HL-60/S4 (cell line): ENCODE measurements around the gene RBM24.

Experiments used
- in situ Hi-C: fragments of 300-500 bp; cut with MboI; formaldehyde crosslinking; loops from 2 replicates; pipeline ENCODE4 v1.14.3; 2022; ENCODE audit warnings: low sequenced_read_pairs

The RBM24 gene

DNA sequence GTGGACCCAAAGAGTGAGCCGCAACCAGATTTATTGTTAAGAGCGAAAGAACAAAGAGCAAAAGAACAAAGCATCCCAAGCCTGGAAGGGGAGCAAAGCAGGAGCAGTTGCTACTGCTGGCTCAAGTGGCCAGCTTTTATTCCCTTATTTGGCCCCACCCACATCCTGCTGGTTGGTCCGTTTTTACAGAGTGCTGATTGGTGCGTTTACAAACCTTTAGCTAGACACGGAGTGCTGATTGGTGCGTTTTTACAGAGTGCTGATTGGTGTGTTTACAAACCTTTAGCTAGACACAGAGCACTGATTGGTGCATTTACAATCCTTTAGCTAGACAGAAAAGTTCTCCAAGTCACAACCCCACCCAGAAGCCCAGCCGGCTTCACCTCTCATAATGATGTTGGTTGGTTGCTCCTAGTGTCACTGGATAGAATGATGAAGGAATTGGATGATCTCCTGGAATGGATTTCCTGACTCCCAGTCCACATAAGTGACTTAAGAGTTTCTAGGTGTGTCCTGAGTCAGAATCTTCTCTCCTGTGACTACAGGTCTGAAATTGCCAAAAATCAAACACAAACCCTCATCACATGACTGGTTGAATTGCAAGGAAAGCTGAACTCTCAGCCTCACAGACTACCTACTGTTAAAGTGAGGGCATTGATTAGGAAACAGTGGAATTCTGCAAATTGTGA is 60.1 kb downstream of the RBM24 start:
- in situ Hi-C loops: no loop called here

DNA sequence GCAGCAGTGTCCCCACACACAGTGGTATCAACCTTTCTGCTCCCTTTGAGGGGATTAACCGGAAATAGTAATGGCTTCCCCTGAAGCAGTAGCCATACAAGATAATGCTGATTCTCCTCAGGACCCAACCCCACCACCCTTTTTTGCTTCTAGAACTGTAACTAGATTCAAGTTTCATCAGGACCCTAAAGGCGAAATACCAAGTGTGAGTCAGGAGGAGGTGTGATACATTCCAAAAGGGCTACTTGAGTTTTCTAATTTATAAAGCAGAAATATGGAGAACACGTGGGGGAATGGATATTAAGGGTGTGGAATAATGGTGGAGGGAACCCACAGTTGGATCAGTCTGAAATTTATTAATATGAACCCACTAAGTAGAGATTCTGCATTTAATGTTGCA is 60.7 kb downstream of the RBM24 start:
- in situ Hi-C loops: no loop called here

DNA sequence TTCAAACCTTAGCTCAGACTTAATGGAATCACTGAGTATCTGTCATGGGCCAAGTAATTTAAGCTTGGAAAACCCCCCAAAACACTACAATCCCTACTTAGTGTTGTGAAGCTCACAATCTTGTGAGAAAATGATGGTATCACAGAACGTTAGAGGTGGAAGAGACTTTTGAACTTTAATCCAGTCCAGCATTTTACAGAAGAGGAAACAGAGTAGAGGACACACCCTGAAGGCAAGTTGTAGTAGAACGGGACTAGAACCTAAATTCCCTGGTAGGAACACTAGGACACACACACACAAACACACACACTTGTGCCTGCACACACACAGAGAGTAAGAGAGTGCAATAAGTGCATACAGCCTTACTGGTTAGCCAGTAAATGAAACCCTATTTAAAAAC is 62.1 kb downstream of the RBM24 start:
- in situ Hi-C loops: no loop called here
